ENCODE measurements around the gene DHX8.
"Not testable (repeated sequence)": the region's sequence is repeated elsewhere in the genome, so short reads cannot be mapped to it uniquely, and the experiment has no call there.

The DHX8 gene

DNA sequence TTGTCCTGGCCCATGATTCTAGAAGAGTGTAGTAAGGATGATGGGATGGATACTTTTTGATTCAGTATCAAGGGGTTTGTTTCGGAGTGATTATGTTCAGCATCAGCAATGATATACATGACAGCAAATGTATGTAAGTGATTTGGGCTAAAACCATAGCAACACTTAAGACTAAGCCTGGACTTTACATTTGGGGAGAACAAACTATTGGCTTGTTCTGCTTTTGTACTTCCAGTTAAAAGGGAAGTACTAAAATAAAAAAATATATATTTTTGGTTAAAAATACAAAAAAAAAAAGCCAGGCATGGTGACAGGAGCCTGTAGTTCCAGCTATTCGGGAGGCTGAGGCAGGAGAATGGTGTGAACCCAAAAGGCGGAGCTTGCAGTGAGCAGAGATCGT is 20.5 kb upstream of the DHX8 start:
- no peak for DNase-seq

DNA sequence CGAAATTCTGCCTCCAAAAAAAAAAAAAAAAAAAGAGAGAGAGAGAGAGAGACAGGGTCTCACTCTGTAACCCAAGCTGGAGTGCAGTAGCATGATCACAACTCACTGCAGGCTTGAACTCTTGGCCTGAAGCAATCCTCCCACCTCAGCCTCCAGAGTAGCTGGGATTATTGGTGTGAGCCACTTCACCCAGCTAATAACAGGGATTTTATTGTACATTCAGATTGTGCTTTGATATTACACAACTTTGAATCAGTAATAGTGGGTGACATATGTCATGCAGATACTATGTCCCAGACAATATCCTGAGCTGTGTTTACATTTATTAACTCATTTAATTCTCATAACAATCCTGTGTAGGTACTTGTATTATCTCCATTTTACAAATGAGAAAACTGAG is 19.7 kb upstream of the DHX8 start:
- DNase-seq: no peak

DNA sequence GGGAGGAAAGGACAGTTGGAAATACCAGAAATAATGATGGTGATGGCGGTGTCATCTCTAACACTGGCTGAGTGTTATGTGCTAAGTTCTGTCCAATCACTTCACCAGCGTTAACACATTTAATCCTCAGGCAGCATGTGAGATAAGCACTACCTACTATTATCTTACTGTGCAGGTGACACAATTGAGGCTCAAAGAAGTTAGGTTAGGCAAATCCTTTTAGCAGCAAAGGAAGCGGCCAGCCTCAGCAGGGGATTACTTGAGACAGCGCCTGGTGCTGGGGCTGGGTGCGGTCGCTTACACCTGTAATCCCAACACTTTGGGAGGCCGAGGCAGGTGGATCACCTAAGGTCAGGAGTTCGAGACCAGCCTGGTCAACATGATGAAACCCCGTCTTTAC is 18.7 kb upstream of the DHX8 start:
- no peak for DNase-seq

DNA sequence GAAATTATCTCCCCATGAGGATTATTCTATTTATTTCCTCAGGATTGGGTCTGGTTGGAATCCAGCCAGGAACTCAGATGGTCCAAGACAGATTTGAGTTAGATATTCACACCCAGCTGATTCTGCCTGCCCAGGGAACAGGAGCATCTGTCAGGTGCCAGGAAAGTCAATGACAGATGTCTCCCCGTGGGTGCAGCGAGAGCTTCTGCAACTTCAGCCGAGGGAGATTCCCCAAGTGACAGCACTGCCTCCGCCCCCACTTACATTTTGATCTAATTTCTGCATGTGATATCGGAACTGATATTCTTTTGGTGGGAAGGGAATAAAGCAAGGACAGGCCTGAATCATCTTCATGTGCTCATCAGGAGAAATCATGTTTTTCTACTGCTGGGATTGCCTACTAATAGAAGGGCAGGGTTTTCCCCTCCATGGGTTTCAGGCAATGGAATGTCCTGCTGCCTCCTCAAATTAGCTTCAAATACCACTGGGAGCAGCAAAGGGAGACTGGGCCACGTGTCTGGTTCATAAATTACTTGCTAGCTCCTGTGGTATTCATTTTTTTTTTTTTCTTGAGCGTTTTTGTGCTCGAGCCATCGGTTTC is 15.7 kb upstream of the DHX8 start:
- no peak for DNase-seq

DNA sequence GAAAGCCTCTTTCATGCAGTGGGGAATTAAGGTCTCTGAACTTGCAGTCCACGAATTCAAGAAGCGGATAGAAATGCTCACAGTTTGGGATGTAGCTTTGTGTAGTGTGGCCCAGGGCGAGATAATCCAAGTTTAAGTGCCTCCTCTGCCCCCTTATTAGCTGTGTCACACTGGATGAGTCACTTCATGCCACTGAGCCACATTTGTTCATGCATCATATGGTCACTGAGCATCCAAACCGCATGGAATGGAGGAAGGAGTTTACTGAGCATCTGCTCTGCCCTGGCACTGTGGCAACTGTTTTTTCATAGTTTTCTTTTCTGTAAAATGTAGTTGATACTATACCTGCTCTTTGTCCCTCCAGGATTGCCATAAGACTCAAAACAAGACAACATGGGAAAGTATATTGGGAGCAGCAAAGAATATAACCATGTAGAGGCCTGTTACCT is 15.1 kb upstream of the DHX8 start:
- no peak for DNase-seq

DNA sequence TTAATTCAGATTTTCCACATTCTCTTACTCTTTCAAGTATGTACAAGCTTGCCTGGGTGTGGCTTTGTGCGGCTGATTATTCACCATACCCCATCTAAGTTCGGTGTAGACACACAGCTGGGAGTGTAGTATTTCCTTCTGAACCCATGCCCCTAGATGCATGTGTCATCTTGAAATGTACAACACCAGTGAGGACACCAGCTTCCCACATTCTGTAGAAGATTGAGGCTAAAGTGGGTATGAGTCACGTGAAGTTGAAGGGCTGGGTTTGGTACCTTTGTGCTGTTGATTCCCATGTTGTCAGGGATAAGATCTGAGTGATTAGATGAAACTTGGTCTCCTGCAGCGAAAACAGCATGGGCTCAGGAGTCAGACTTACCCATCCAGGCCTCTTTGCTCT is 14.6 kb upstream of the DHX8 start:
- no peak for DNase-seq

DNA sequence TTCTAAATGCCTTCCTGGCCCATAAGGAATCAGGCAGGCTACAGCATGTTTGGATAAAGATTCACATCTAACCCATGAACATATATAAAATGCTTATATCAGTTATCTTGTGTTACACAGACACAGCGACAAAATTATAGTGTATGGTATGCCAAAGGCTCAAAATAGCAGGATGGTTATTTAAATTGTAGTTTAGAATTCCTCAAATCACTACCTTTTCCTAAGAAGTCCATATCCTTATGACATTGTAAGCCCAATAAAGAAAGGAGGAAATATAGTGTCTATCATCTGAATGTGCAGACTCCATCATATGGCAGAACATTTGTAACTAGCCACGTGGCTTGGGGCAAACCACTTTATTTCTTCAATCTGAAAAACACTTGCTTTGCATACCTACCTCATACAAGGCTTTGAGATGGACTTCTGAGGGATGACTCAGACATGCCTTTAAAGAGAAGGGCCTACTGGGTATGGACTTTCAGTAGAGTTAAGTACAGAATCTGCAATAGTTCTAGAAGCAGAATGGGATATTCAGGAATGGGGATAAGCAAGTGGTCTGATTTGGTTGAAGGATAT is 12.1 kb upstream of the DHX8 start:
- DNase-seq: no peak

DNA sequence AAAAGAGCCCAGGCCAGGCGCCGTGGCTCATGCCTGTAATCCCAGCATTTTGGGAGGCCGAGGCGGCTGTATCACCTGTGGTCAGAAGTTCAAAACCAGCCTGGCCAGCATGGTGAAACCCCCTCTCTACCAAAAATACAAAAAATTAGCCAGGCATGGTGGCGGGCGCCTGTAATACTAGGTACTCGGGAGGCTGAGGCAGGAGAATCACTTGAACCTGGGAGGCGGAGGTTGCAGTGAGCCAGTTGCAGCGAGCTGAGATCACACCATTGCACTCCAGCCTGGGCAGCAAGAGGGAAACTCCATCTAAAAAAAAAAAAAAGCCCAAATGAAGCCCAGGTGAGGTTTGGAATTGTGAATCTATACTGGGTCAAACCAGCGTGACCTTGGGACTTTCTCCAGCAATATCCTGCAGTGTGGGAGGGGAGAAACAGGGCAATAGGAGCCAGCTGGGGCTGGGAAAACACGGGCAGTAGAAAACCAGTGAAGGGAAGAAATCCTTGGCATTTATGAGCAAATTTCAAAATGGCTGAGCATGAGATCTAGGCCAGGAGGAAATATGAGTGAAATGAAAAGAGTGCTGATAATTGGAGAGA is 8.2 kb upstream of the DHX8 start:
- no peak for DNase-seq

DNA sequence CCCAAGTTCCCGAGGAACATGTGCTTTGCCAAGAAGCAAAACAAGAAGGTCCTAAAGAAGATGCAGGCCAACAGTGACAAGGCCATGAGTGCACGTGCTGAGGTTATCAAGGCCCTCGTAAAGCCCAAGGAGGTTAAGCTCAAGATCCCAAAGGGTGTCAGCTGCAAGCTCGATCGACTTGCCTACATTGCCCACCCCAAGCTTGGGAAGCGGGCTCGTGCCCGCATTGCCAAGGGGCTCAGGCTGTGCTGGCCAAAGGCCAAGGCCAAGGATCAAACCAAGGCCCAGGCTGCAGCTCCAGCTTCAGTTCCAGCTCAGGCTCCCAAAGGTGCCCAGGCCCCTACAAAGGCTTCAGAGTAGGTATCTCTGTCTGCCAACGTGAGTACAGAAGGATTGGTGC is 7.5 kb upstream of the DHX8 start:
- DNase-seq: not testable (repeated sequence)

DNA sequence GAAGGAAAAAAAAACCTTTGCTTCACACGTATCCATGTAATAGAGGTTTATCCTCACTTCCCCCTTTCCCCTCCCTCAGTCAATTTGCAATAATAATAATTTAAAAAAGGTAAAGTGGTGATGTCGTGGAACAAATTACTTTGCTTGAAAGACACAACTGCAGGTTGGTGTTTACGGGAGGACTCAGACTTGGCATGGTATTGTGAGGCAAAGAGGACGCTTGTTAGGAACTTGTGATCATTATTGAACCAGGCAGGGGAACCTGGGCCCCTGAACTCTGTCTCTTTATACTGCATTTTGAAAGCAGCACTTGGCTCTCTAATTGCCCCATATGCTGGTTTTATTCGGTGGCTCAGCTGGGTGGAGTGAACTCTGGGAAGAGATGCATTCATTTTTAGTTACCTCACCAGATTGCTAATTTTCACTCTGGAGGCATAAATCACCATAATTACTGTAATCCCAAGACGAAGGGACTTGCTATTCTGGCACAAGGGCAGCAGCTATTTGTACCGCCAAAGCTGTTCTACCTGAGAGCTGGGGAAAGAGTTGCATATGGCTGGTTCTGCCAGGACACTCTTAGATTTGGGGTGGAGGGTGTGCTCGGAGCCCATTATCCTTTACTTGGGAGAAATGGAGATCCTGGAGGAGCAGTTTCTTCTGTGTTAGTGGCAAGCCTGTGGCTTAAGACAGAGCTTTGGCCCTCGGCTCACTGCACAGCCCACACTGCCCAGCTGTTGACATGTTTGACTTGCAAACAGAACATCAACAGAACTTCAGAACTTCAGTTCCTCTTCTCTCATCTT is 5.7 kb upstream of the DHX8 start:
- DNase-seq: no peak

DNA sequence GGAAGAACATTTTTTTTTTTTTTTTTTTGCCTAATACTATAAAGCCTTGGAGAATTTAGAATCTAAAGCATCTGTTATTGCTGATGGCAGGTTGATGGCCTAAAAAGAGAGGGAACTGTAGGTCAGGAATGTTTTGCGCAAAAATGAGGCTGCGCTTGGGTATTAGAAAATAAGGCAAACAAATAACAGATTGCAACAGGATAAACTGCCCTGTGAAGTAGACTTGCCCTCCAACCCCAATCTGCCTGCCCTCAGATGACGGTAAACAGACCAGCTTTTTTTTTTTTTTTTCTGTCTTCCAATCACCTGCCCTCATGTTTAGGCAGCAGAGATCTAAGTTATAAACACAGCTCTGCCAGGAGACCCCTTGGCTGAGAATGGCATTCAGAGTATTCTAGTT is 3.8 kb upstream of the DHX8 start:
- no peak for DNase-seq

DNA sequence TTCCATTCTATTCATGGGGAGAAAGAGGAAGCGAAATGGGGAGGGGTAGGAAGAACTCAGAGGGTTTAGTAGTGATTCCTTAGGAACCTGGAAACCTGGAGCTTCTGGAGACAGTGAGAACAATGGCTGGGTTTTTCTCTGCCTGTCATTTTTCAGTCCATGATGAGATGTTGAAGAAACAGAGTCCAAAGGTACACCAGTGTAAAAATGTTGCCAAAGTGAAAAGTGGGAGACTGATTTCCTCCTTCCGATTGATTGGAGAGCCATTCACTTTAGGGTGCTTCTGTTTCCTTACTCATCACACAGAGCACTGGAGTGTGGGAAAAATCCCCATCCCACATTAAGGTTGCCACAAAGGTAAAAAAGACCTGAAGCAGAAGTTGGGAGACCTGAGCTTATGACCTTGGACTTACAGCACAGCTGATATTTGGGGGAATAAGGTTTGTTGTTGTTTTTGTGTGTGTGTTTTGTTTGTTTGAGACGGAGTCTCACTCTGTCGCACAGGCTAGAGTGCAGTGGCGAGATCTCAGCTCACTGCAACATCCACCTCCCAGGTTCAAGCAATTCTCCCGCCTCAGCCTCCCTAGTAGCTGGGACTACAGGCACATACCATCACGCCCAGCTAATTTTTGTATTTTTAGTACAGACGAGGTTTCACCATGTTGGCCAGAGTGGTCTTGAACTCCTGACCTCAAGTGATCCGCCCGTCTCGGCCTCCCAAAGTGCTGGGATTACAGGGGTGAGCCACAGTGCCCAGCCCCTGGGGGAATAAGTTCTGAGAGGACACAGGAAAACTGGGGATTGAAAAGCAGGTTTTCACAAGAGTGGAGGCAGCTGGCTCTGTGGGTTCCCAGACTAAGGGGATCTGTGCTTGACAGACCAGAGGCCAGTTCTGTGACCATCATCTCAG is 1.4 kb upstream of the DHX8 start:
- DNase-seq: no peak

DNA sequence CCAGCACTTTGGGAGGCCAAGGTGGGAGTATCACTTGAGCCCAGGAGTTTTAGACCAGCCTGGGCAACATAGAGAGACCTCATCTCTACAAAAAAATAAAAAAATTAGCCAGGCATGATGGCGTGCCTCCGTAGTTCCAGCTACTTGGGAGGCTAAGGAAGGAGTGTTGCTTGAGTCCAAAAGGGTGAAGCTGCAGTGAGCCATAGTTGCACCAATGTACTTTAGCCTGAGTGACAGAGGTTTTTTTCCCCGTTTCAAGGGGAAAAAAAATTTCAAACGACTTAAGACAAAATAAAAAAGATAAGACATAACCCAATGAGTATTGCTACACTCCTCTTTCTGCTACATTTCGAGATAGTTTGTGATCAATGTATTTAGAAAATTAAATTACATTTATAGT is 6.8 kb downstream of the DHX8 start:
- no peak for DNase-seq

DNA sequence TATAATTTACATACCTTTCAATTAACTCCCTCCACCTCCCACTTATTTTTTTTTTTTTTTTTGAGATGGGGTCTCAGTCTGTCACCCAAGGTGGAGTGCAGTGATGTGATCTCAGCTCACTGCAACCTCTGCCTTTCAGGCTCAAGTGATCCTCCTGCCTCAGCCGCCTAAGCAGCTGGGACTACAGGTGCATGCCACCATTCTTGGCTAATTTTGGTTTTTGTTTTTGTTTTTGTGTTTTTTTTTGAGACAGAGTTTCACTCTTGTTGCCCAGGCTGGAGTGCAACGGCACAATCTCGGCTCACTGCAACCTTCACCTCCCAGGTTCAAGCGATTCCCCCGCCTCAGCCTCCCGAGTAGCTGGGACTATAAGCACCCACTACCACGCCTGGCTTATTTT is 25.7 kb downstream of the DHX8 start:
- not testable (repeated sequence) for DNase-seq

DNA sequence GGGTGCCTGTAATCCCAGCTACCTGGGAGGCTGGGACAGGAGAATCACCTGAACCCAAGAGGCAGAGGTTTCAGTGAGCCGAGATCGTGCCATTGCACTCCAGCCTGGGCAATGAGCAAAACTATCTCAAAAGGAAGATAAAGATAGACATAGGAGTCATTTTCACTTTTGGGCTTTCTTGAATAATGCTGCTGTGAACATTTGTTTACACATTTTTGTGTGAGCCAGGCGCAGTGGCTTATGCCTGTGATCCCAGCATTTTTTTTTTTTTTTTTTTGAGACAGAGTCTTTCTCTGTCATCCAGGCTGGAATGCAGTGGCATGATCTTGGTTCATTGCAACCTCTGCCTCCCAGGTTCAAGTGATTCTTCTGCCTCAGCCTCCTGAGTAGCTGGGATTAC is 27.4 kb downstream of the DHX8 start:
- DNase-seq: not testable (repeated sequence)

DNA sequence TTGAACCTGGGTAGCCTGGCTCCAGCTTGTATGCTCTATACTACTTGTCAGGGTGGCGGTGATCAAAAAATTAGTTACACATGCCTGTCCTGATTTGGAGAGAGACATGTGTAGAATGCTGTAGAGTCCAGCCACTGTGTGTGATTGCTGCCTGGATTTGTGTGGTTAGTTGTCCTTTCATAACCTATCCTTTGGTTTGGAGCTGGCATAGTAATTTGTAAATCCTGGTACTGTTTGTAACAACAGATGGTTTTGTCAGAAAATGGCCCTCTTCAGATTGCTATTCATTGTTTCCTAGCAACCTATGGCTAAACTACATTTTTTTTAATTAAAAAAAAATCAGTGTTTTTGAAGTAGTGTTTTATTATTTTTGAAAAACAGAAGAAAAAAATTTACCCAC is 31.9 kb downstream of the DHX8 start:
- DNase-seq: no peak

DNA sequence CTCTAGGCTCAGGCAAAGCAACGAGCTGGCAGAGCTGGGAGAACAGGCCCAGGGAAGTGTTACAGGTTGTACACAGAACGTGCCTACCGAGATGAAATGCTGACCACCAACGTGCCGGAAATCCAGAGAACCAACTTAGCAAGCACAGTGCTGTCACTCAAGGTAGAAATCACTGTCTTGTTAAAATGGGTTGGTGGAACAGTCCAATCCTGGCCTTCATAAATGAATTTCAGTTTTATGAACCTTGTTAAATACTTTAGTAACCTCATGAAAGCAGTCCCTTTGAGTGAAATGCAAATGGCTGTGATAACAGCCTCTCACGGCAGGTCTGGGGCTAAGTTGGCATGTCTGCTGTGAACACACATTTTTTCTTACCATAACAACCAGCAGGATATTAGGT is 33.4 kb downstream of the DHX8 start:
- DNase-seq: no peak

DNA sequence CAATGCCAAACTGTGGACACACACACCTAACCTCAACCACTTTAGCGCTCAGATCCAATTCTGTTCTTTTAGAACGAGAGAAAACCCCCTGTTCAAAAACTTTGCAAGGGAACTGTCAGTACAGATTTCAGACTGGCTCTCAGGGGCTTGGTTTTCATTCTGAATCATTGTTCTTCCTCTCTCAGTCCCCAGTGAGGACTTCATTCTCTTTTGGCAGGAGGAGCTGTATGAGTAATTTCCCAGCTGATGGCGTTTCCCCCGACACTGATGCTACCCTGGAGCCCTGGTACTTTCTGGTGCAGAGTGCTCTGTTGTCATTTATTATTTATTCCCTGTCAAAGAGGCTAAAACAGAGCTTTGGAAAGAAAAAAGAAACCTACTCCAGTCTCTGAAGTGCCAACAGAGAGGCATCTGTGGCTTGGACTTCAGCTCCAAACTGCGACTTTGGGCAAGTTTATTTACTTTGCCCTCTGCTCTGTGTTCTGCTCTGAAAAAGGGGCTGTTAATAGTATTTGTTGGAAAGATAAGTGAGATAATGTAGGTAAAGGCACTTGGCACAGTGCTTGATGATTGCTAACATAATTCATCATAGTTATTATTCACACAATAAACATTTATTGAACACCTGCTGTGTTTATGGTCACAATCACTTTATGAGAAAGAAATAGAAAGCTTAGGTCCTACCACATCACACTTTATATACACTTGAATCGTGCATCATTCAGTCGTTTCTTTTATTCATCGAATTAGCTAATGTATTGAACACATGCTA is 34.0 kb downstream of the DHX8 start:
- no peak for DNase-seq

DNA sequence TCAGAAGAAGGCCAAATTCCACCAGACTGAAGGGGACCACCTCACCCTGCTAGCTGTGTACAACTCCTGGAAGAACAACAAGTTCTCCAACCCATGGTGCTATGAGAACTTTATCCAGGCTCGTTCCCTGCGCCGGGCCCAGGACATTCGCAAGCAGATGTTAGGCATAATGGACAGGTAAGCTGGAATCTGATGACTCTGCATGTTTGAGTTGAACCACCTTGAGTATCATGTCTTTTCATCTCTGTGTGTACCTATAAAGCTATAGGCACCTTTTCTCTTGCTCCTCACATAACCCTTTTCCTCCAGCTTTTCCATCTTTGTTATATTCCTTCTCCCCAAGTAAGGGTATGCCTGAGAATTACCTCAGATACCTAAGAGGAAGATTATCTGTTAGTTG is 37.6 kb downstream of the DHX8 start:
- no peak for DNase-seq

DNA sequence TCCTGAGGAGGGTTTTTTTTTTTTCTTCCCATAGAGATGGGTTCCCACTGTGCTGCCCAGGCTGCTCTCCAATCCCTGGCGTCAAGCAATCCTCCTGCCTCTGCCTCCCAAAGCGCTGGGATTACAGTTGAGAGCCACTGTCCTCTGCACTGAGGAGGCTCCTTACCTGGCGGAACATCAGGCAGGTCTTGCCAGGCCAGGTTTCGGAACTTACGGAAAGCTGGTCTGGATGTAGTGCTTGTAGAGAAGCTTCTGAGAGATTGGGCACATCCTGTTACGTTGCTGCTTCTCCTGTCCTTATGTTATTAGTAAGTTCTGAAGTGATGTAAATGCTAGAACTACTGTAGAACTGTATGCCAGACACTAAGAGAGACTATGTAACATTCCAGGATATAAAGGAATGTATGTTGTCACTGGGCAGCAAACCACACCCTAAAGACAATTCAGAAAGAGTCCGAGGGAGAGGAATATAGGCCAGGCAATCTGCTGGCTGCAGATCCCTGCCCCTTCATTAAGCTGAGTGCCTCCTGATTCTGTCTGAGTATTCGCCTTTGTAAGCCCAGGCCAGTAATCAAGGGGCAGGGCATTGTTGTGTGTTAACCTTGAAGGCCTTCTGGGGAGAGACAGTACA is 41.3 kb downstream of the DHX8 start:
- DNase-seq: no peak

DNA sequence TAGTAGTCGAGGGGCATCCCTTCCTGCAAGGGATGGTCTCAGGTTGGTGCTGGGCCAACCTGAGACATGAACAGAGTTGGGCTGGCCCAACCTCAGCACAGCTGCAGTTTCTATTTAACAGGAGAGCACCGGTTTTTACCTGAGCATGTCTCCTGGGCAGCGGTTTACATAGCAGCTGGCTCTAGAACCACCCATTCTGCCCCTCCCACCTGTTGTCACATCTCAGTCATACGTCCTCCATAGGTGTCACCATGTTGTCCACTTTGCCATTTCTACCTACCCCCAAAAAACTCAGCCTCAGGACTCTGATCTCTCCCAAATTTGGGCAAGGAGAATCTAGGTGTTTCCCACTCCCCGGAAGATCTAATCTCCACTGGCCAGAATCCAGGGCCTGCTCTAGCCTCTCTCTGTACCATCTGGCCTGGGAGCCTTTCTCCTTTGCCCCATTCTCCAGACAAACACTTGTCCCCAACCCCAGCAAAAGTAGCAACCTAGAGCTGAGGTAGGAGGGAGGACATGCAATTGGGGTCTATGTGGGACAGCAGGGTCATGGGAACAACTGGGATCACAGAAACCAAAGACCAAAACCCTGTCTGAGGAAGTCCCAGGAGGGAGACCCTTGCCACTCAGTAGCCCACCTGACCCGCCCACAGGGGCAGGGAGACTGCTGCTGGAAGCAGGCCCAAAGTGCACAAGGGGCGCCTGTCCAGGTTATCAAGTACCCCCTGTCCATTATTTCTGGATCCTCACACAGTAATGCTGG is 43.3 kb downstream of the DHX8 start:
- DNase-seq: no peak
